ENCODE measurements around the gene SLC17A9.

GRCh38 chr20:63015147-63015661, 62.7 kb downstream of the SLC17A9 start:
- TF ChIP-seq CTCF (IDR thresholded peaks at IDR 0.05; ENCODE audit: low read depth, low read length): no peak
- no peak for TF ChIP-seq POLR2A (IDR thresholded peaks at IDR 0.05; ENCODE audit: extremely low read depth, insufficient read length)
- TF ChIP-seq MAX (IDR thresholded peaks at IDR 0.05; ENCODE audit: low read depth, low read length): no peak

Measured in NB4 (cell line).